Placental pericyte (primary cell): ENCODE results near the gene ELAPOR1. TPM values are rescaled to one million over a fixed set of nuclear protein-coding genes. Genes with fewer than 3 reads are reported as not detected.

ENCODE experiments used
- small RNA-seq: library from RNA; depleted of rRNA; stranded (forward); fragments of <200 nt; gene quantifications from one replicate; pipeline ENCODE3, GENCODE V24; 2012; ENCODE audit warnings: low replicate concordance
- total RNA-seq: library from RNA; depleted of rRNA; stranded (reverse); fragments of >200 nt; gene quantifications from 2 replicates; pipeline ENCODE4 v1.2.3, GENCODE V29; 2012

Gene ELAPOR1, protein sequence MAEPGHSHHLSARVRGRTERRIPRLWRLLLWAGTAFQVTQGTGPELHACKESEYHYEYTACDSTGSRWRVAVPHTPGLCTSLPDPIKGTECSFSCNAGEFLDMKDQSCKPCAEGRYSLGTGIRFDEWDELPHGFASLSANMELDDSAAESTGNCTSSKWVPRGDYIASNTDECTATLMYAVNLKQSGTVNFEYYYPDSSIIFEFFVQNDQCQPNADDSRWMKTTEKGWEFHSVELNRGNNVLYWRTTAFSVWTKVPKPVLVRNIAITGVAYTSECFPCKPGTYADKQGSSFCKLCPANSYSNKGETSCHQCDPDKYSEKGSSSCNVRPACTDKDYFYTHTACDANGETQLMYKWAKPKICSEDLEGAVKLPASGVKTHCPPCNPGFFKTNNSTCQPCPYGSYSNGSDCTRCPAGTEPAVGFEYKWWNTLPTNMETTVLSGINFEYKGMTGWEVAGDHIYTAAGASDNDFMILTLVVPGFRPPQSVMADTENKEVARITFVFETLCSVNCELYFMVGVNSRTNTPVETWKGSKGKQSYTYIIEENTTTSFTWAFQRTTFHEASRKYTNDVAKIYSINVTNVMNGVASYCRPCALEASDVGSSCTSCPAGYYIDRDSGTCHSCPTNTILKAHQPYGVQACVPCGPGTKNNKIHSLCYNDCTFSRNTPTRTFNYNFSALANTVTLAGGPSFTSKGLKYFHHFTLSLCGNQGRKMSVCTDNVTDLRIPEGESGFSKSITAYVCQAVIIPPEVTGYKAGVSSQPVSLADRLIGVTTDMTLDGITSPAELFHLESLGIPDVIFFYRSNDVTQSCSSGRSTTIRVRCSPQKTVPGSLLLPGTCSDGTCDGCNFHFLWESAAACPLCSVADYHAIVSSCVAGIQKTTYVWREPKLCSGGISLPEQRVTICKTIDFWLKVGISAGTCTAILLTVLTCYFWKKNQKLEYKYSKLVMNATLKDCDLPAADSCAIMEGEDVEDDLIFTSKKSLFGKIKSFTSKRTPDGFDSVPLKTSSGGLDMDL
- 0.22 and 0.43 TPM in 2 replicates for total RNA-seq

DNA sequence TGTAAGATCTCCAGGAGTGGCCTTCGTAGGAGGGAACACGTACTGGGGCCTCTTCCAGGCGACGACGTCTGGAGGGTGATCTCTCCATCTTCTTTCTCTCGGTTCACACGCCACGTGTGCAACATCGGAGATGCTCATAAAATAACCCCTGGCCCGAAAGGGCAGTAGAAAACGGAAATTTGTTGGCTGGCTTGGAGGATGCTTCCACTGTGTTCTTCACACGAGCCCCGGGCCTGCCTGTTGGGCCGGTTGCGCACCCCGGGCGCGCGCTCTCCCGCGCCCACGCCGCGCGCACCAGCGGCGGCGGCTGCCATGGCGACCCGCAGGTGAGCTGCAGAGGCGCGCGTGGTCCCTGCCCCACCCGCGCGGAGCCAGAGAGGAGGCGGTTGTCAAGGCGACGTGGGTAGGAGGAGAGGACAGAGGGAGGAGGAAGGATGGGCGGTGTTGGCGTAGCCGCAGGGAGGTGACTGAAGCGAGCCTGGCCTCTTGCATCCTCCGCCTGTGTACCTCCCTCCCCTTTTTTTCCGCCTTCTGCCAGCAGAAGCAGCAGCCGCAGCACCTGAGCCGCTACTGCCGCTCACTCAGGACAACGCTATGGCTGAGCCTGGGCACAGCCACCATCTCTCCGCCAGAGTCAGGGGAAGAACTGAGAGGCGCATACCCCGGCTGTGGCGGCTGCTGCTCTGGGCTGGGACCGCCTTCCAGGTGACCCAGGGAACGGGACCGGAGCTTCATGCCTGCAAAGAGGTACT is at the start of gene ELAPOR1:
TSS of gene ELAPOR1 (plus strand) at position 526 of the 752 bp plus-strand sequence. CDS start at position 595, 69 bp downstream.

DNA sequence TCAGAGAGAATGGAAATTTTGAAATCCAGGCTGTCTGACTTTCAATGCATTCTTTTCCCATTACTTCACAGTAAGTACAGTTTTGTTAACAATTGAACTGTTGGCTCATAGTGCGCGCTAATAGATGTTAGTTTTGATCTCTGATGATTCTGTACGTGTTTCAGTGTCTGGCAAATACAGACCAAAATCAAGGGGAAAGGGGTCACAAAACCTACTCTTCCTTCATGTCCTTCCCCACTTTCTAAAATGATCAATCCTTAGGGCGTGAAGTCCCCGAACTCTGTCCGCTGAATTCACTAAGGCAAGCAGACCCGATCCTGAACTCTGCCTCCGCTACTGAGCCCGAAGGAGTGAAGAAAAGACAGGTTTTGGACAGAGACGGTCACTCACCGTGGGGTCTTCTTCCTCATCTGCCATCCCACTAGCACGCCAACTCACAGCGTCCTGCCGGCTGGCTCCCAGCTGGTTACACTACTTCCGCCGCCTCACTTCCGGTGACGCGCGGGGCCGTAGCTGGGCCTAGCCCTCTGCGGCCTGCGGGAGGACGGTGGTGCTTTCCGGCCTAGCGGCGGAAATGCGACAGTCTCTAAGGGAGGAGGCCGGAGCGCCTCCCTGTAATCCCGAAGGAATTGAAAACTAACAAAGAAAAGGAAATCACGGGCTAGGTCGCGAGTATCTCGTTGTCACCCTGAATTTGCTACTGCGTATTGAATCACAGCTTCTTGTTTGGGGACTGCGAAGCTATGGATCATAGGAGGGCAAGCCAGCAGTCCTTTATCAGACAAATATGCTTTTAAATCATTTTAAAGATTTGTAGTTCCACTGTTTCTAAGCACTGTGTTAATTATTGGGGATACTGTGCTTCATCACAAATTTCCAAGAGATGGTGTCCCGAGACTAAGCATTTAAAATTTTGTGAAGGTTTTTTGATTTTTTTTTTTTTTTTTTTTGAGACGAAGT is 38.1 kb upstream of the ELAPOR1 start, which contains the start of gene TAF13:
TSS of gene TAF13 (minus strand) at position 473 of the 960 bp plus-strand sequence. CDS start at position 417, 56 bp downstream.

DNA sequence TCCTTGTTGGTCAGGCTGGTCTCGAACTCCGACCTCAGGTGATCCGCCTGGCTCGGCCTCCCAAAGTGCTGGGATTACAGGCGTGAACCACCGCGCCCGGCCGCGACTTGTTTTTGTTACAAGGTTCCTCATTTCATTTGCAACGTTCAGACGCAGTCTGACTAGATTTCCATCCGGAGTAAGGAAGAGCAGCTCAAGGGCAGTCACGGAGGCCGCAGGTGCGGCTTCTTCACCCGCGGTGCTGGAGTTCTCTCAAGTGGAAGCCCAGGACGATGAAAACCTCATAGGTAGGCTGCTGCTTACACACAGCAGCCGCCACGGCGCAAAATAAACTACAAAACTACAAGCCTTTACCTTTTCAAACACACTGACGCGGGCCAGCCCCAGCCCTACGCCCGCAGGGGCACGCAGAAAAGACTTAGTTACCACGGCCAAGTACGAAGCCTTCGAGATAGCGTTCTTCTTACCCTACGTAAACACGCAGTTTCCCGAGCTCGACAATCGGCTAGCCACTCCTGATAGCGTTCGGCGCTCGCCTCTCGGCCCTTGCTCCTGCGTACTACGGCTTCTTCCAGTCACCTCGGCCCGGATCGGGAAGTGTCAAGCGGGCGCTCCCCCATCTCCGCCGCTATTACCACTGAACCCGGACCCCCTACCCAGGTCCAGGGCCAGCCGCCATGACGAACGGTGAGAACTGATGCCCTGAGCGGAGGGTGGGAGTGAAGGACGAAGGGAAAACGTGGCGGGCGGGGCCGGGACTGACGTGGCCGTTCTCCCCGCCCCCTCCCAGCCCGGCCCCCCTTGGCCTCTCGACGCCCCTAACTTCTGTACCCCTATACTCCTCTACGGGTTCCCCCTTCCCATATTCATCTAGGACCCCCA is 23.5 kb upstream of the ELAPOR1 start, which contains the start of gene TMEM167B:
TSS of gene TMEM167B (plus strand) at position 569 of the 882 bp plus-strand sequence. CDS start at position 678, 109 bp downstream.

Small RNAs within 50 kb of the gene (small RNA-seq; reads per million reads assigned to genes)
- gene AL356488.2 = not detected

Other genes with a start within 250 kb of the ELAPOR1 start
- 6.8 and 38.8 TPM in 2 replicates for gene GPSM2, start 237.1 kb upstream of the ELAPOR1 start, total RNA-seq
- gene CLCC1, start 150.6 kb upstream of the ELAPOR1 start, total RNA-seq = 42.8 and 51.9 TPM in 2 replicates
- 13.8 and 23.6 TPM in 2 replicates for gene WDR47, start 72.0 kb upstream of the ELAPOR1 start, total RNA-seq
- 102 and 219 TPM in 2 replicates for gene TAF13, start 38.1 kb upstream of the ELAPOR1 start, total RNA-seq
- gene TMEM167B, start 23.4 kb upstream of the ELAPOR1 start, total RNA-seq = 22.1 and 24.5 TPM in 2 replicates
- gene SARS1, start 99.8 kb downstream of the ELAPOR1 start, total RNA-seq = 232 and 490 TPM in 2 replicates
- 1.3 and 1.8 TPM in 2 replicates for gene CELSR2, start 135.4 kb downstream of the ELAPOR1 start, total RNA-seq
- 2.4 and 31.5 TPM in 2 replicates for gene PSRC1, start 169.0 kb downstream of the ELAPOR1 start, total RNA-seq
- gene MYBPHL, start 192.9 kb downstream of the ELAPOR1 start, total RNA-seq = not detected in 2 replicates